Stimulated activated CD8-positive, alpha-beta memory T cell treated with anti-CD3 and anti-CD28 coated beads, Interleukin-15, amount 100 ng/mL, for 4 hours (primary cell): ENCODE results near the gene SNX3.
"Not testable (repeated sequence)": the region's sequence is repeated elsewhere in the genome, so short reads cannot be mapped to it uniquely, and the experiment has no call there.

Source experiments
- DNase-seq, 2 donors: peaks; one replicate each; pipeline ENCODE4 v3.0.0-alpha.2; 2020; ENCODE audit warnings: low read depth in 2 of 2

Gene SNX3

GRCh38 chr6:108260809-108261569, at the start of gene SNX3:
SNX3 (minus strand) TSS chr6:108261040; CDS start chr6:108260921, 119 bp downstream.
- DNase-seq = peak; percentile 67 to 81

- DNase-seq = no peak
Measured at GRCh38 chr6:108309844-108310243, 49.0 kb upstream of the SNX3 start.

- not testable (repeated sequence) for DNase-seq
Measured at GRCh38 chr6:108308641-108309040, 47.8 kb upstream of the SNX3 start.

- no peak for DNase-seq
Measured at GRCh38 chr6:108304646-108305045, 43.8 kb upstream of the SNX3 start.

- DNase-seq = no peak
Measured at GRCh38 chr6:108302386-108302785, 41.5 kb upstream of the SNX3 start.

- no peak for DNase-seq
Measured at GRCh38 chr6:108295676-108296075, 34.8 kb upstream of the SNX3 start.

DNA sequence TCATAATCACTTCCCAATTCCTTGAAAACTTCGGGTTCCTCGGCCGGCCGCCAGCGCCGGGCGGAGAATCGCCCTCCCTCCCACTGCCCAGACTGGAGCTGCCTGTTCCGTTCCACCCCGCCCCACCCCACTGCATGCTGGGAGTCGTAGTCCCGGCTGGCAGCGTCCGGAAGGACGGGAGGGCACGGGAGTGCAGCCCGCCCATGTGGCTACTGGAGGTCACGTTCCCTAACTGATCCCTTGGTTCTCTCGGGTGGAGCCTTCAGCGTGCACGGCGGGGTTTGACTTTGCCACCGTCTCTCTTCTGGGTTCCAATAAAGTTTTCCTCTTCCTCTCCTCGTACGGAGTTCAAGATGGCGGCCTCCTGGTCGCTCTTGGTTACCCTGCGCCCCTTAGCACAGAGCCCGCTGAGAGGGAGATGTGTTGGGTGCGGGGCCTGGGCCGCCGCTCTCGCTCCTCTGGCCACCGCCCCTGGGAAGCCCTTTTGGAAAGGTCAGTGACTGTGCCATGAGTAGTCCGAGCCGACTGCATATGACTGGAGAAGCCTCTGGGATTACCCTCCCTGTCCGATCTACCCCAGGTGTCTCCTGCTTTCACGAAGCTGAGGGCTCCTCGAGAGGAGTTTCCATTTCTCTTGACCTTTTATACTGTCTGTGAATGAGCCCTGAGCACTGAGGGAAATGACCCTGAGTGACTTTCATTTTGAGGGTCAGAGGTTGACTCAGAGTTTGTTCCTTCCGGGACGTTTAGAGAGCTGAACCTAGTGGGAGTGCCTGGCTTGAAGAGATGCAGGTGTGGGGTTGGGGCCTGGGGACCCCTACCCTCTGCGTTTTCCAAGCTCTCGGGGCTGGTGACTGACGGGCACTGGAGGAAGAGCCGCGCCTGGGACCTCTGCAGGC, 34.1 kb upstream of the SNX3 start, which contains the start of gene AFG1L:
Gene AFG1L, plus strand, starts transcription at position 328 of the 899 bp plus-strand sequence. Its CDS starts 26 bp downstream, at position 354.
- DNase-seq = peak; percentile 73 to 78

DNA sequence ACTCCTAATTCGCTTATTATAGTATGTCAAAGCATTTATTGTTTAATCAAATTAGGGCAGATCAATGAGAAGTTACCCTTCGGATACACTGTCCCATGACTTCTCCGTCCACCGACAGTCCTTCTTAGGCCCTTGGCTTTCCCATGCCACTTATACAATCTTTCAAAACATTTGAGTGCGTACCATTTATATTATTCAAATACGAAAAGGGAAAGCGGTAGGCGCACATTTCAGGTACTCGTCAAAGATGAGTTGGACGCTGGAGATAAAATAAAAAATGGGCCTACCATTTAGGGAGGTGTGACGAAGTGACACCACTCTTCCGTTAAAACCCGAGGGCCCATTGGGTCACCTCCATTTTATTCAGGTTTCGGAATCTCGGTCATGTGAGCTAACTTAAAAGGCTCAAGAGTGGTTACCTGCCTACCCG, 33.5 kb upstream of the SNX3 start:
- no peak for DNase-seq

GRCh38 chr6:108293527-108294296, 32.9 kb upstream of the SNX3 start:
- DNase-seq = no peak

DNA sequence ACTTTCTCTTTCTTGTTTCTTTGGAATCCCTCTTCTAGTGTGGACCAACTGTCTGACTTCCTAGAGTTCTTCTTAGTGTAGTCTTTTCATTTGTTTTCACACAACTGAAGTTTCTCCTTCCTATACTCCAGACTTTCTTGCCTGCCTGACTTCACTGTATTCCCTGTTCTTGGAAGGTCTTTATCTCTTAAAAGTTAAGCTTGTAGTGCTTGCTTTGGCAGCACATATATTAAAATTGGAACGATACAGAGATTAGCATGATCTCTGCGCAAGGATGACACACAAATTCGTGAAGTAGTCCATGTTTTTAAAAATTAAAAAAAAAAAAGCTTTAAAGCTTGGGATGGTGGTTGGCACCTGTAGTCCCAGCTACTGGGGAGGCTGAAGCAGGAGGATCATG, 31.7 kb upstream of the SNX3 start:
- DNase-seq = not testable (repeated sequence)

DNA sequence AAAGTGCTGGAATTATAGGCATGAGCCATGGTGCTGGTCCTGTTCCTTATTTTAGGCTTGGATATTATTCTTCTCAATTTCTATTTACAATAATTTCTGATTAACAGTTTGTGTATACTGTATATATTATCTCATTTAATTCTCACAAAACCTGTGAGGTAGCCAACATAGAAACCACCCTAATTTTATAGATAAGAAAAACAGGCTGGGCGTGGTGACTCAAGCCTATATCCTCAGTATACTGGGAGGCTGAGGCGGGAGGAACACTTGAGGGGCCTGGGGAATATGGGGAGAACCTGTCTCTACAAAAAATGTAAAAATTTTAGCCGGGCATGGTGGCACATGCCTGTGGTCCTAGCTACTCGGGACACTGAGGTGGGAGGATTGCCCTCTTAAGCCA, 30.3 kb upstream of the SNX3 start:
- no peak for DNase-seq

- DNase-seq = no peak
Measured at GRCh38 chr6:108288742-108289141, 27.9 kb upstream of the SNX3 start.

- DNase-seq = no peak
Measured at GRCh38 chr6:108287373-108287772, 26.5 kb upstream of the SNX3 start.

DNA sequence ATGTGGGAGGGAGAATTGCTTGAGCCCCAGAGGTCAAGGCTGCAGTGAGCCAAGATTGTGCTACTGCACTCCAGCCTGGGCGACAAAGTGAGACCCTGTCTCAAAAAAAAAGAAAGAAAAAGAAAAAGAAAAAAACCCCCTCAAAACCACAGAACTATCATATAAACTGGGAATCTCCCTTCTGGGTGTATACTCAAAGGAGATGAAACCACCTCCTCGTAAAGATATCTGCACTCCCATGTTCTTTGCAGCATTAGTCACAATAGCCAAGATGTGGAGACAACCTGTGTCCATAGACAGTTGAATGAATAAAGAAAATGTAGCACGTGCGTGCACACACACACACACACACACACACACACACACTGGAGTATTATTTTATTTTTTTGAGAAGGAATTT, 25.5 kb upstream of the SNX3 start:
- DNase-seq = no peak

DNA sequence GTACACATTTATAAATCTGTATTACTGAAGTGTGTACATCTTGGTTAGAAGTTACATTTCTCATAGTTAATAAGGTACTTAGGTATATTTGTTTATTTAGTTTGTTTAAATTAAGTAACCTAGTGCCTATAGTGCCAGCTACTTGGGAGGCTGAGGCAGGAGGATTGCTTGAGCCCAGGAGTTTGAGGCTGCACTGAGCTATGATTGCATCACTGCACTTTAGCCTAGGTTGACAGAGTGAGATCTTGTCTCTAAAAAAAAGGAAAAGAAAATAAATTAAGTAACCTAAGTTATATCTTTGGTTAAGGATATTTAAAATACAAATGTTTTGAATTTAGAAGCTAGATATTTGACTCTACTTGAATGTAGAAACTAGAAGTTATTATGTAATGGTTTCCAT, 24.5 kb upstream of the SNX3 start:
- DNase-seq = no peak

DNA sequence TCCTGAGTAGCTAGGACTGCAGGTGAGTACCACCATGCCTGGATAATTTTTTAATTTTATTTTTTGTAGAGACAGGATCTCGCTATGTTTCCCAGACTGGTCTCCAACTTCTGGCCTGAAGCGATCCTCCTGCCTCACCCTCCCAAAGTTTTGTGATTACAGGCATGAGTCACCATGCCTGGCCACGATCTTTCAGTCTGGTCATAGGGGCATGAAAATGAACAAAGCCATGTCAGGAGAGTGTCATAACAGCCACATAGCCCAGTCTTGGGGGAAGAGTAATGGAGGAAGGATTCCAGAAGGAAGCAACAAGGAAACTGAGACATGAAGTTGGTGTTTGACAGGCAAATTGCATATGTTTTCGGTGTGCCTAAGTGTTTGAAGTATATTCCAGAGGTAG, 17.0 kb upstream of the SNX3 start:
- DNase-seq = no peak

- DNase-seq = no peak
Measured at GRCh38 chr6:108277295-108277694, 16.5 kb upstream of the SNX3 start.

GRCh38 chr6:108275976-108276375, 15.1 kb upstream of the SNX3 start:
- DNase-seq = no peak

GRCh38 chr6:108274546-108274945, 13.7 kb upstream of the SNX3 start:
- DNase-seq = no peak

- not testable (repeated sequence) for DNase-seq
Measured at GRCh38 chr6:108269955-108270354, 9.1 kb upstream of the SNX3 start.

GRCh38 chr6:108268845-108269244, 8.0 kb upstream of the SNX3 start:
- DNase-seq = no peak

- DNase-seq = no peak
Measured at GRCh38 chr6:108263371-108263770, 2.5 kb upstream of the SNX3 start.
